Uterus (tissue), 4 donors: ENCODE measurements around the gene THSD4. TPM values are rescaled to one million over a fixed set of nuclear protein-coding genes. Genes with fewer than 3 reads are reported as not detected.

ENCODE experiments used
- DNase-seq, 2 donors: peaks; one replicate each; pipeline ENCODE4 v3.0.0-alpha.2; 2019 to 2020
- H3K27ac ChIP-seq, 2 donors: fragments of 200-600 bp; sonication (generic); 1 replicate in 1 of 2; 2 replicates in 1 of 2; pipeline ENCODE4 v1.5.1; 2016 to 2018
- H3K27me3 ChIP-seq, 2 donors: fragments of 200-600 bp; sonication (generic); one replicate each; pipeline ENCODE4 v1.5.1; 2018 to 2019; ENCODE audit warnings: control low read depth in 1 of 2
- H3K36me3 ChIP-seq, 2 donors: fragments of 200-600 bp; sonication (generic); one replicate each; pipeline ENCODE4 v1.5.1; 2019; ENCODE audit warnings: control low read depth in 1 of 2
- H3K4me1 ChIP-seq, 2 donors: fragments of 200-600 bp; sonication (generic); one replicate each; pipeline ENCODE4 v1.5.1; 2018 to 2019; ENCODE audit warnings: control low read depth in 1 of 2
- H3K4me3 ChIP-seq, 2 donors: fragments of 200-600 bp; sonication (generic); 1 replicate in 1 of 2; 2 replicates in 1 of 2; pipeline ENCODE4 v1.5.1; 2018 to 2019; ENCODE audit warnings: mild to moderate bottlenecking in 1 of 2
- H3K9me3 ChIP-seq, 2 donors: fragments of 200-600 bp; sonication (generic); one replicate each; pipeline ENCODE4 v1.5.1; 2019; ENCODE audit warnings: control low read depth in 1 of 2
- CTCF ChIP-seq, 4 experiments: fragments of 200-600 bp in 2 of 4; fragments of 450-650 bp in 2 of 4; sonication (generic) in 2 of 4; IDR thresholded peaks; one replicate each; pipeline ENCODE4 v1.5.1; 2016 to 2019; ENCODE audit warnings: antibody characterized with exemption in 4 of 4, mild to moderate bottlenecking in 2 of 4, moderate library complexity in 1 of 4
- POLR2A ChIP-seq, 2 donors: fragments of 450-650 bp; IDR thresholded peaks; one replicate each; pipeline ENCODE4 v1.6.1; 2016; ENCODE audit warnings: antibody characterized with exemption in 2 of 2, mild to moderate bottlenecking in 1 of 2, moderate library complexity in 1 of 2
- intact Hi-C: fragments of 100-400 bp; cut with DNase I; formaldehyde crosslinking; loops from one replicate; pipeline ENCODE4 v1.15.1; 2023; ENCODE audit warnings: low total_unique reads
- total RNA-seq, 4 donors: library from RNA; depleted of rRNA in 3 of 4; stranded (reverse); fragments of >200 nt in 3 of 4; gene quantifications; one replicate each; pipeline versions ENCODE4 v1.1.0 to v1.2.4, GENCODE V29; 2014 to 2023
- donor health status: DM: yes; HTN: yes; CAD: no.

Gene THSD4
- total RNA-seq, 4 donors from 2014 or later: 7.1 to 144 (median 35.4) TPM

- Histone ChIP-seq H3K4me3 (no peak overlapping the region), H3K27me3 (no peaks in the 10 kb centered on the region), H3K36me3 (no peaks in the 10 kb centered on the region), H3K27ac (peak overlapping the region; percentile 91), H3K4me1 (peaks cover 0 to 4% of the 10 kb centered on the region in 2 donors), H3K9me3 (no peaks in the 10 kb centered on the region)
- DNase-seq: no peak
- intact Hi-C loops: no loop called here
- TF ChIP-seq POLR2A (IDR thresholded peaks at IDR 0.05) (no peak), CTCF (IDR thresholded peaks at IDR 0.05) (no peak)
Measured at GRCh38 chr15:71336671-71337070, 221.4 kb downstream of the THSD4 start.

DNA sequence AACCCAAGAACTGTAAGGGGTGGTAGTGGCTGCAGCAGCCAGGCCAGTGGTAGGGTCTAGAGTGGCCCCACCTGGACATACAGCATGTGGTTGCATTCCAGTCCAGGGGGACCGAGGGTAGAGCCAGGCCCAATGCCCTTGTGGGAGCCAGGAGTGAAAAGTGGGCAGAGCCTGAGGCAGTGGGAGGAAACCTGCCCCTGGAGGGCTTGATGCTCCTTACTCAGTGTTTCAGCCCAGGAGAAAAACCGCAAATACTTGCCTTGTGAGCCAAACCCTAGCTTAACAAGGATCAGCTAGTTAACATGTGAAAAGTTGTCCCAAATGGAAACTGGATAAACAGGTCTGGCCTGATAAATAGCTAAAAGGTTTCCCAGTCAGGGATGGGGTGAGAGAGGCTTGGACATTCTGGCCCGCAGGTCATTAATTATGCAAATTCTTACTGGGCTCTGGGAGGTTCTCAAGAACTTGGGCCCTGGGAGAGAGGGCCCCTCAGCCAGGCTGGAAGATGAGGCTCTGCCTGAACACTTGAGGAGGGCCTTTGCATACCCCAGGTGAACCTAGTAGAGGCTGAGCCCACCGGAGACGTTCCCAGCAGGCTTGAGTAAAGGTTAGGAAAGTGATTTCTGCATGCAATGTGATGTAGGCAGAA lies 222.1 kb downstream of the THSD4 start:
- DNase-seq: no peak
- Histone ChIP-seq H3K27me3 (no peaks in the 10 kb centered on the region), H3K4me3 (no peak overlapping the region), H3K36me3 (no peaks in the 10 kb centered on the region), H3K27ac (peak overlapping the region; percentile 91), H3K4me1 (peaks cover 0 to 4% of the 10 kb centered on the region in 2 donors), H3K9me3 (no peaks in the 10 kb centered on the region)
- intact Hi-C loops: no loop called here
- TF ChIP-seq POLR2A (IDR thresholded peaks at IDR 0.05) (no peak), CTCF (IDR thresholded peaks at IDR 0.05) (no peak)

DNA sequence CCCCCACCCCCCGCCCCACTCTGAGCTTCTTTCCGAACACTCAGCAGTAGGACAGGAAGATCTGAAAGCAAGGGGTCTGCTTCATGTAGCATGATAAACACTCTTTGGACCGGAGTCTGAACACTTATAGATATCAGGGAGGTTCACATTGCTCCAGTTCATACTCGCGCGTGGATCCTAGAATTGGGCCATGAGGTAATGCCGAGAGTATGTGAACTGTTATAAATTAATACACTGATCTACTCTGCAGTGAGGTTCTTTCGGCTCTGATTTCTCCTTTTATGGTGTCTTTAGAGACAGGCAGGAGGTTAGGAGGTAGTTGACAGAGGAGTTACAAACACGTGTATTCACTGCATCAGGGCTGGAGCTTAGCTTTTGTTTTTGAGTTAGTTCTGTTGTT lies 223.0 kb downstream of the THSD4 start:
- Histone ChIP-seq H3K36me3 (no peaks in the 10 kb centered on the region), H3K27me3 (no peaks in the 10 kb centered on the region), H3K4me3 (no peak overlapping the region), H3K9me3 (no peaks in the 10 kb centered on the region), H3K27ac (peak overlapping the region; percentile 91), H3K4me1 (peaks cover 0 to 4% of the 10 kb centered on the region in 2 donors)
- TF ChIP-seq CTCF (IDR thresholded peaks at IDR 0.05): no peak
- TF ChIP-seq POLR2A (IDR thresholded peaks at IDR 0.05): peak in 1 of 2 donors; percentile 19
- intact Hi-C loops: no loop called here
- peak in 1 of 2 donors; percentile 64 for DNase-seq

DNA sequence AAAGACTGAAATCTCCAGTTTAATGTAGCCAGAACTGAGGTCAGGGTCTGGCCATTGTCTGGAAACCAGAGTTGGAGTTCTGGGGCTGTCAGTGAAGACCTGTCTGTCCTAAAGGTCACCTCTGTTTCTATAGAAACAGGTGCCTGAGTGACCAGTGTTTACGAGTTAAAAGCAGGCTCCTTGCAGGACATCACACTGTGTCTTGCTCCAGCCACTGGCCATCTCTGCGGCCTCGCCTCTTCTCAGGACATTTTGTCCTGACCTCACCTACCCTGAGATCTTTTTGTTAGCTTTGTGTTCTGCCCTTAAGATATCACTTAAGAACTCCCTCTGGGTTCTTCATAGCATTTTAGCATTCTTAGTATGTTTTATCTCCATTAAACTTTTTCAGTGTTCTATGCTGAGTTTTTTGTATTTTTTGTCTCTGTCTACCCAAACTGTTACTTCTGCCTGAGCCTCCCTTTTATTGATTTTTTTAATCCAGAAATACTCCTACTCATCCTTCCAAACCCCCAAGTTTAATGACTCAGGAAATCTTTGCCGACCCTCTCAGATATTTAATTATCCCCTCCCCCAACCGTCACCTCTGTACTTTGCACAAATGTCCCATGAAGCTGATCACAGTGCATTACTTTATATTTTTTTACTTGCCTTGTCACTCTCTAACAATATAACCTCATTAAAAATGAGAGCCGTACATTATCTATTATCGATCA lies 223.7 kb downstream of the THSD4 start:
- Histone ChIP-seq H3K27ac (peak overlapping the region; percentile 91), H3K4me1 (peaks cover 0 to 4% of the 10 kb centered on the region in 2 donors), H3K36me3 (no peaks in the 10 kb centered on the region), H3K9me3 (no peaks in the 10 kb centered on the region), H3K4me3 (no peak overlapping the region), H3K27me3 (no peaks in the 10 kb centered on the region)
- DNase-seq: no peak
- TF ChIP-seq POLR2A (IDR thresholded peaks at IDR 0.05): no peak
- TF ChIP-seq CTCF (IDR thresholded peaks at IDR 0.05): no peak
- intact Hi-C loops: no loop called here

GRCh38 chr15:71341811-71342550 lies 226.7 kb downstream of the THSD4 start:
- intact Hi-C loops: no loop called here
- Histone ChIP-seq H3K27me3 (no peaks in the 10 kb centered on the region), H3K4me3 (no peak overlapping the region), H3K4me1 (peaks cover 0 to 4% of the 10 kb centered on the region in 2 donors), H3K9me3 (no peaks in the 10 kb centered on the region), H3K27ac (peak overlapping the region in 1 of 2 donors; percentile 24), H3K36me3 (no peaks in the 10 kb centered on the region)
- no peak for DNase-seq
- TF ChIP-seq CTCF (IDR thresholded peaks at IDR 0.05): no peak
